ENCODE results near the gene USF3.

GRCh38 chr3:113664523-113665094, 31.8 kb downstream of the USF3 start:
- TF ChIP-seq CTCF (IDR thresholded peaks at IDR 0.05; ENCODE audit: low read length), result no peak
- TF ChIP-seq EZH2 (IDR thresholded peaks at IDR 0.05; ENCODE audit: borderline replicate concordance, low read length), result no peak

Measured in OCI-LY1 (cell line).